GM10847 (cell line): ENCODE data around the gene TAOK3.

ENCODE experiments used
- POLR2A ChIP-seq: IDR thresholded peaks from 2 replicates; pipeline ENCODE4 v1.6.1; 2011; ENCODE audit not compliant: insufficient read length; ENCODE audit errors: extremely low read depth

The TAOK3 gene

DNA sequence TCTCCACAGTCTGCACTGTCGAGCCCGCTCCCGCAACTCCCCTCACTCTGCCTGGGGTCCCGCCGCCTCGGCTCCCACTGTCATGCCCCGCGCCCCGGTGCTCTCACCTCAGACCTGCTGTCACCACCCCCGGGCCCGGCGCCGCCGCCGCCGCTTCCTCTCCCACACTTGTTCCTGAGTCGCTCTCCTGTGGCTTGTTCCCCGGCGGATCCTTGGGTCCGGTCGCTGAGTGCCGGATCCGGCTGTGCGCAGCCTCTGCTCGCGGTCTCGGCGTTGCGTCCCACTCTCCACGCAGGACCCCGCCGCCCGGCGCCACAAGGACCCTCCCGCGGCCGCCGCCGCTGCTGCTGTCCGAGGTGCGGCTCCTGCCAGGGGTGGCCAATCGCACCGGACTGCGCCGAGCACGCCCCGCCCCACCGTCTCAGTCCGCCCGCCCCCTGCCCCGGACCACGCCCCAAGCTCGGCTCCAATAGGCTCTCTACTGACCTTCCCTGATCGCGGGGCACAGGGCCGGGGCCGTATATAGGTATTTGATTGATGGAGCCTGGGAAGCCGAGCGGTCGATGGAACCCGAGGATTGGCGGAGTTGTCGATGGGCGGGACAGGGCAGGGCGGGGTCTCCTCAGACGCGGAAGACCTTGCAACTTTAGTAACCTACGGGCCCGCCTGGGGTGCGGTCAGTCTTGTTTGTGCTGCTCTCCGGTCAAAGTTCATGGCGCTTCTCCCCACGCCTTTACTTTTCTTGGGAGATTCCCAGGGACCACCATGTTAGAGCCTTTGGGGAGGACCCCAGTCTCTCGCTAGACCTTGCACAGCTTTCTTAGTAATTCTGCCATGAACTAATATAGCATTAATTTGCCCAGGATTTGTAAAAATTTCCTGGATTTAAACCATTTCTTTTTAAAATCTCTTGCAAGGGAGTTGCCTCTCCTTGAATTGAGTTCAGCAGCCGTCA is at the start of gene TAOK3:
Gene TAOK3, minus strand, starts transcription at position 367 of the 955 bp plus-strand sequence. CDS start 117,340 bp downstream, outside the sequence.
- TF ChIP-seq POLR2A: peak; percentile 89

DNA sequence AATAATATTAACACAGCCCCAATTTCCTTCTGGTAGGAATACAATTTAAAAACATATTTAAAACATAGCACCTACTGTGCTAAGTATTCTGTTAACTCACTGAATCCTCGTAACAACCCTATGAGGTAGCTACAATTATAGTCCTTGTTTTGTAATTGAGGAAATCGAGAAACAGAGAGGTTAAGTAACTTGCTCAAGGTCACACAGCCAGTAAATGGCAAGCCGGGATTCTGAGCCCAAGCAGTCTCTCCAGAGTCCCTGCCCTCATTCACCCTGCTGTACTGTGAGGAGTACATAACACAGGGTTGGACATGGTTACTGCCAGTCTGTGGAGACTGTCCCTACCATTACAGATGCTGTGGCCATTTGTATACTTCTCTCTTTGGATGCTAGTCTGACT is 48.0 kb upstream of the TAOK3 start:
- TF ChIP-seq POLR2A: no peak

DNA sequence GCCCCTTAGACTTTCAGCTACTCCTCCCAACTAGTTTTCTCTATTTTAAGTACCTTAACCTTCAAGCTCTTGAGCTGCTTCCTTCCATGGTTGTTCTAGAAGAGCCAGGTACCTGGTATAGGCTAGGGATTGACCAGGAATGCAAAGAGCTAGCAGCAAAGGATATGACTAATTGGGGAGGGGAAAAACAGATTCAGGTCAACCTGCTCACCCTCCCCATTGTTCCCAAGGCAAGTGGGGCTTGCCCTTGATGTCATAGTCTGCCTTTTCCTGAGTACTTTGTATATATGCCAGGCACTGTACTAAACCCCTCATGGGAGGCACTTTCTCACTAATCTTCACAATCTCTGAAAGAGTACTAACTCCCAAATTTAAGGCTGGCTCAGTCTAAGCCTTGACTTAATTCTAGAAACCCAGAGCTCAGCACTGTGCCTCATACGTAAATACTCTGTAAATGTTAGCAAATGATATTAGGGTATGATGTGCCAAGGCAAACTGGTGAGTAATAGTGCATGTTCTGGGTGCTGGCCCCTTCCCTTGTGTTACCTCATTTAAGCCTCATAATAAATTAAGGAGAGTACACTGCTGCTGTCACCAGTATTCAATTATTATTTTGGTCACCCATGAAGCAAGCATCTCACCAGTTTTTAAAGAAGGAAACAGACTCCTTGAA is 45.8 kb upstream of the TAOK3 start:
- TF ChIP-seq POLR2A: no peak

DNA sequence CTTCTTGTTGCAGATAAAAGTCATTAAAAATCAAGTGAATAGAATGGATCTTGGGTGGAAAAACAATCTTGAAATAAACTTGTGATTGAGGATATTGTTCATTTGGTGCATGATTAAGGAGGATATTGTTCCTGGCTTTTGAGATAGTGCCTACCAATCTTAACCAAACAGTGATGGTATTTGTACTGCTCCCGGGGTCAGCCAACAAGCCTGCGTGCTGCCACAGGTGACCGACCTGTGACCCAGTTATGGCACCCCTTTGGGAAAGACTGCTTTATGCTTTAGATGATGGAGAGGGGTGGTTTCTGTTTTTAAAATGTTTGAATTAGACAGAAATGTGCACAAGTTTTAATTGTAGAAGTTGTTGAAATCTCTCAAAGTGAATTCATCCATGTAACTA is 45.2 kb upstream of the TAOK3 start:
- no peak for TF ChIP-seq POLR2A

DNA sequence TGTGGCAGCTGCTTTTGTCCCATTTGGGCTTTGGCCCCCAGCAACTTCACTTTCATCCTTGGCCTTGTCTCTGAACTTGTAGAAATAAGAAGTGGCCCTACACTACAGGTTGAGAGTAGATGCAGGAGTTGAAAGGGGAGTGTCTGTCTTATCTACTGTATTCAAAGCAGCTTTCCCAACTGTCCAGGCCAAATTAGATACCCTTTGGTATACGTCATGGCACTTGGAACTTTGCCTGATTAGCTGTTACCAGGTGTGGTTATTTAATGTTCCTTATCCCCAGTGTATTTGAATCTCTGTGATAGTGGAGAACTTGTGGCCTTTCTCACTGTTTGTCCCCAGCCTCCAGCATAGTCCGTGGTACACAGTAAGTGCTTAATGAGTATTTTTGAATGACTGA is 37.1 kb upstream of the TAOK3 start:
- TF ChIP-seq POLR2A: no peak

DNA sequence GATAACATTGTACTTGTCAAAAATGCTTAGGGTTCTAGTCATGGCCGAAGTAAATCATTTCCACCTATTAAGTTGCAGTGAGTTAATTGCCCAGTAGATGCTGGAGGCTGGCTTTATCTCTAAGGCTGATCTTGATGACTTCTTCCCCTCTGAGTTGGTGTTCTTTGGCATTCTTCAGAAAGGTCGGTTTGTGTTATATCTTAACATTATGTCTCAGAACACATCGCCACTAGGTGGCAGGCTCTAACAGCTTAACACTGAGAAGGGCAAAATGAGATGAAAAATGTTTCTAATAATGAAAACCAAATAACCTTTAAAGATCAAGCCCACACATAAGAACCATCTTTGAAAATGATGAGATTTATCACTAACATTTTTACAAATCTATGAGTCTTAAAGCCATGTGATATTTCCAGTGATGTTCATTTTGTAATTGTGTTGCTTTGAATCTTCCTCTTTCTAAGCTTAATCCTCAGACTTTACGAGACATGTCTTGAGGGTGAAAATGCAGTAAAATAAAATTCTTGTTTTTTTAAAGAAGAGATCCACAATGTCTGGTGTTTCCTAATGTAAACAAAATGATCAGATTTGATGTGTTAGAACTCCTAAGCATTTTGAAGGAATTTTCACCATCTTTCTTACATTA is 32.3 kb upstream of the TAOK3 start:
- TF ChIP-seq POLR2A: no peak

DNA sequence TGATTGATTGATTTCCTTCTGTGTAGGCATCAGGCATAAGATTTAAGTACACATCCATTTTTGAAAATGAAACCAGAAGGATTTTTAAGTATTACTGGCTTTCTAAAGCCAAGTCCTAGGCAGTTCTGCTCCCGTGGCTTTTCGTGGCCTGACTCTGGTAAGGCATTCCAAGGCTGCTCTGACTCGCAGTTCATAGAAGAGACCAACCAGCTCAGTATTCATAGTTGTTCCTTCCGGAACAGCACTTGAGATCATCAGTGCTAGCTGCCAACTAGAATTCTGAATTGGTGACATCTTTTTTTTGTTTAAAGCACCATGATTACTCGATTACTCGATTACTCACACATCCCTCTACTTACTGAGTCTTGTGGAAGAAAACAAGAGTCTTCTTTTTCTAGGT is 29.5 kb upstream of the TAOK3 start:
- TF ChIP-seq POLR2A: no peak

DNA sequence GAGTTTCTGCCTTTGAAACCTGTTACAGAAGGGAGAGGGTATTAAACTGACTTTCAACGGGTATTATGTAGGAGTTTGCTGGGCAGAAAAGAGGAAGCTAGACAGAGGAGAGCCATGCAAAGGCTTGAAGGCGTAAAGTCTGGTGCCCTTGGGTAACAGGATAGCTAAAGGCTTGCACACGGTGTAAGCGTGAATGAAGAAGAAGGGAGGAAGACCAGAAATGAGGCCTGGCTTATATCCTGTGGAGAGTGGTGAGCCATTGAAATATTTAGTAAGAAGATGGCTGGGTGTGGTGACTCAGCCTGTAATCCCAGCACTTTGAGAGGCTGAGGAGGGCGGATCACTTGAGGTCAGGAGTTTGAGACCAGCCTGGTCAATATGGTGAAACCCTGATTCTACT is 26.2 kb upstream of the TAOK3 start:
- TF ChIP-seq POLR2A: no peak

DNA sequence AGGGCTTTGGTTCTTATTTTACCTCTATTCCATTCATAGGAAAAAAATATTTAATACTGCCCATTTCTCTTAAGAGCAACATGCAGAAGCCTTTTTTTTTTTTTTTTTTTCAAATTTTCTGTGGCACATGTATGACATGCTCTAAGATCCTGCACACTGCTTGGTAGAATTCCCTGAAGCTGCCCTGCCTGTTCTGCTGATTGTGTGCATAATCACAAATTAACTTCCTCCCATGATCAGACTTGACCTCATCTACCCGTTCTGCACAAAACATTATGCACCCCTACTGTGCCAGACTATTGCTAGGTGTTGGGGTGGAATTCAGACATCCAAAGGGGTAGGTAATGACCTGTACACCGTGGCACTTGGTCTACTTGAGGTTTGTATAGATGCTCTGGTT is 25.8 kb upstream of the TAOK3 start:
- TF ChIP-seq POLR2A: no peak

DNA sequence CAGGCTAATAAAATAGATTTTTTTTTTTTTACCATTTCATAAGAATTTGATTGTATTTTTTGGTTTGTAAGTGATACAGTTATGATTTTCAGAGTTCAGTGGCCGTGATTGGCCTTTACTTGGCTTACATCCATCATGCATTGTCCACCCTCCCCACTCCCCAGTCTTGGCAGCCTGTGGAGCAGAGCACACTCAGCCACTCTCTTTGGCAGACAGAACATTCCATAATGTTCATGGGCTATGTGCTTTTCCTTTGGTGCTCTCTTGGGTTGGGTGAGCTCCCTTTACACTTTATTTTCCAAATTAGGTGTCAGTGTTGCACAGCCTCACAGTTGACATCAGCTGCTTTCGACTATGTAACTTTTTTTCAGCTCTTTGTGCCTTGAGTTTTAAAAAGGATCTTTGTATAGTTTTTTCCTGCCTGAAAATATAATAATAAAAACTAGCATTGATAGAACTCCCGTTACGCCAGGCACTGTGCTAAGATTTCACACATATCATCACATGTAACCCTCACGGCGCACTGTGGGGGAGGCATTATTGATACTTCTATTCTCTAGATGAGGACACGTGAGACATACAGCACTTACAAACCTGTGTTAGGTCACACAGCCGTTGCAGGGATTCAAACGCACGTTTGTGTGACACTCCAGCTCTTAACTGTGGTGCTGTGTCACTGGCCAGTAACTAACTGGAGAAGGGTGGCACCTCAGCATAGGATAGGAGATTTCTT is 25.2 kb upstream of the TAOK3 start:
- TF ChIP-seq POLR2A: no peak

DNA sequence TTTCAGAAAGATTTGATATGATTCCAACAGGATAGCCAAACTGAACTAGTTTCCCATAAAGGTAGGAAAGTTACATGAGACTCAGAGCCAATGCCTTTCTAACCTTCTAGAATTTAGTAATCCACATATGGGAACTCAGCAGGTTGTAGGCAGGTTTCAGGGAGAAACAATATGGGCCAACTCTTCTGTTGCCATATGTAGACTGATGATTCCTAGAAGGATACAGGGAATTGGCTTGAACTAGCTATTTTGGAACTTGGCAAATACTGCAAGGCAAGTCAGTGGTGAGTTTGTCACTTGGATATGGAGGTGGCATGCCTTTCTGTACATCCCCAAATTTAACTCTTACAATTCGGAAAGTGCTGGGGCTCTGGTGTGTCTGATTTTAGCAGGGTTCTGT is 19.1 kb upstream of the TAOK3 start:
- TF ChIP-seq POLR2A: no peak

DNA sequence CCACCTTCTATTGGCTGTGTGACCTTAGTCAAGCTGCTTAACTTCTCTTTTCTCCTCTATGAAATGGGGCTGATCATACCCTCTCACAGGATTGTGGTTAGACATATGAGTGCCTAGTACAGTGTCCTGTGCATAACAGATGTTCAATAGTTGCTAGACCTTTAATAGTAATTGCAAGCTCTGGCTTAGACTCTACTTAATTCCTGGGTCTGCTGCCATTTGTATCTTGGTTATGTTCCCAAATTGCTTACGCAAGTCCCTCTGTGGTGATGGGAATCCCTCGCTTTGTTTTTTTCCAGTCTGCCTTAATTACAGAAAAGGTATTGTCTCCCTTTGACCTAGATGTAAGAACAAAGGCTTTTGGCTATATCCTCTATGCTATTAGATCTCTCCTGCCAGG is 18.7 kb upstream of the TAOK3 start:
- no peak for TF ChIP-seq POLR2A

DNA sequence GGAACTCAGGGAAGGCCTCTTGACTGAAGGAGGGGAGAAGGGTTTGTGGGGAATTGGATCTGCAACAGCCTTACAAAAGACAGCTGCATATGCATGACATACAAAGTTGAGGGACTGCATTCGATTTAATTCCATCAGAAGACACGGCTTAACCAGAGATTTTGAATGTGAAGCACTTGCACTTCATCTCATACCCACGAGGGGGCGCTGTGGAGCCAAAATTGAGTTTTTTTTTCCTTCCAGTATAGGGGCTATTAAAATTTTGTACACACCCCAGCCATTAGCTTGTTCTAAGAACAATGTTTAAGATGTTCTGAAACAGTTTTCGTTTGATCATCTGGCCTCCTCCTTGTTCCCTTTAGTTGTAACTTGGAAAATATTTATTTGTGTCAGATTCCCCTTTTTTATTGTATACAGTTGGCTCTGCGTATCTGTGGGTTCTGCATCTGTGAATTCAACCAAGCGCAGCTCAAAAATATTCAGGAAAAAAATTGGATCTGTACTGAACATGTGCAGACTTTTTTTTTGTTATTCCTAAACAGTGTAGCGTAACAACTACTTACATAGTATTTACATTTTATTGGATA is 5.3 kb upstream of the TAOK3 start:
- TF ChIP-seq POLR2A: no peak

DNA sequence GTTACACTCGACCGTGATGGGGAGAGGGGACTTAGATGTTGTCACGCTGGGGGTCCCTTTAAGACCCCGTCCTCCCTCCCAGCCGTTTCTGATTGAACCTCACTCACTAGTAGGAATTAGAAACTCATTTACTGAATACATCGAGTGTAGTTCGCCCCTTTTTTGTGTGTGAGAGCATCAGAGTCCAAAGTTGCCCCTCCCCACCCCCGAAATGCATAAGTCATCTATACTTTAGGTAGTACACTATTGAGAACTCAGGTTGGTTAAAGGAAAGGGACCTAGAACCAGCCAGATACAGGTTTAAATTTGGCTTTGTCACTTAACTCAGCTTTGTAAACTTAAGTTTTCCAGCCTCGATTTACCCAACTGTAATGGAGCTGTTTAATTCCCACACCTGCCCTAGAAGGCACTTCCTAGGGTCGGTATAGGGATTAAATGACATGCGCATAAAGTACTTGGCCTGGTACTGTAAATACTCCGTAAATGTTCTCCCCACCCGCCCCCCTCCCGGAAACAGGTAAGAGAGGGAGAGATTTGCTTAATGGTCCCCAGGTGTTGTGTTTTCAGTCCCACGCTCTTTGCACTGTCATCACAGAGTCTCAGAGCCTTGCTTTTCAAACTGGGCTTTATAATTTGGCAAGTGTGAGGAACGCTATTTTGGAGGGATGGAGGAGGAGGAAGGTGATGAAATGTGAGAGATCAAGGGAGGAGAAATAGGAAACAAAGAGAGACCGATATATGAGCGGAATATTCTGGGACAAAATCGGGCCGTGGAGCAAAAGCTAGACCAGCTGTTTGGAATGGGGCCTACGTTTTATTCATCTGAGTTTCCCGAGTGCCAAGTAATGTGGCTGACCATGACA is 4.5 kb upstream of the TAOK3 start:
- no peak for TF ChIP-seq POLR2A
